HG02884 (cell line): ENCODE data around the gene CPNE4.

Source experiments
- ATAC-seq: cut with Tn5 transposase; IDR thresholded peaks from one replicate; pipeline ENCODE4 v1.9.1; 2021; ENCODE audit warnings: mild to moderate bottlenecking, moderate library complexity; ENCODE audit not compliant: unreplicated experiment

Gene CPNE4

GRCh38 chr3:132017137-132017536, 17.7 kb downstream of the CPNE4 start:
- ATAC-seq: no peak

GRCh38 chr3:132016061-132017041, 18.5 kb downstream of the CPNE4 start:
- no peak for ATAC-seq

GRCh38 chr3:132014105-132014504, 20.7 kb downstream of the CPNE4 start:
- no peak for ATAC-seq

- no peak for ATAC-seq
Observed at GRCh38 chr3:132009241-132009640, 25.6 kb downstream of the CPNE4 start.

GRCh38 chr3:132008837-132009236, 26.0 kb downstream of the CPNE4 start:
- ATAC-seq: no peak

- ATAC-seq: no peak
Observed at GRCh38 chr3:132007617-132008016, 27.2 kb downstream of the CPNE4 start.

- ATAC-seq: no peak
Observed at GRCh38 chr3:132006605-132007204, 28.1 kb downstream of the CPNE4 start.

GRCh38 chr3:132004571-132004970, 30.2 kb downstream of the CPNE4 start:
- no peak for ATAC-seq

GRCh38 chr3:132003685-132004084, 31.1 kb downstream of the CPNE4 start:
- ATAC-seq: no peak

GRCh38 chr3:132001999-132002398, 32.8 kb downstream of the CPNE4 start:
- ATAC-seq: no peak

- ATAC-seq: no peak
Observed at GRCh38 chr3:132001036-132001435, 33.8 kb downstream of the CPNE4 start.

- no peak for ATAC-seq
Observed at GRCh38 chr3:131998027-131998426, 36.8 kb downstream of the CPNE4 start.

- ATAC-seq: no peak
Observed at GRCh38 chr3:131995891-131996290, 38.9 kb downstream of the CPNE4 start.

GRCh38 chr3:131989318-131989717, 45.5 kb downstream of the CPNE4 start:
- ATAC-seq: no peak

GRCh38 chr3:131988209-131988608, 46.6 kb downstream of the CPNE4 start:
- ATAC-seq: no peak

- no peak for ATAC-seq
Observed at GRCh38 chr3:131983689-131984088, 51.1 kb downstream of the CPNE4 start.

- no peak for ATAC-seq
Observed at GRCh38 chr3:131981323-131981722, 53.5 kb downstream of the CPNE4 start.

- ATAC-seq: no peak
Observed at GRCh38 chr3:131976448-131976847, 58.4 kb downstream of the CPNE4 start.

- ATAC-seq: no peak
Observed at GRCh38 chr3:131975047-131975446, 59.8 kb downstream of the CPNE4 start.

- ATAC-seq: no peak
Observed at GRCh38 chr3:131973731-131974130, 61.1 kb downstream of the CPNE4 start.

- no peak for ATAC-seq
Observed at GRCh38 chr3:131972550-131972949, 62.3 kb downstream of the CPNE4 start.

- no peak for ATAC-seq
Observed at GRCh38 chr3:131972091-131972490, 62.7 kb downstream of the CPNE4 start.
